ENCODE data around the gene IQCE.

IQCE gene

DNA sequence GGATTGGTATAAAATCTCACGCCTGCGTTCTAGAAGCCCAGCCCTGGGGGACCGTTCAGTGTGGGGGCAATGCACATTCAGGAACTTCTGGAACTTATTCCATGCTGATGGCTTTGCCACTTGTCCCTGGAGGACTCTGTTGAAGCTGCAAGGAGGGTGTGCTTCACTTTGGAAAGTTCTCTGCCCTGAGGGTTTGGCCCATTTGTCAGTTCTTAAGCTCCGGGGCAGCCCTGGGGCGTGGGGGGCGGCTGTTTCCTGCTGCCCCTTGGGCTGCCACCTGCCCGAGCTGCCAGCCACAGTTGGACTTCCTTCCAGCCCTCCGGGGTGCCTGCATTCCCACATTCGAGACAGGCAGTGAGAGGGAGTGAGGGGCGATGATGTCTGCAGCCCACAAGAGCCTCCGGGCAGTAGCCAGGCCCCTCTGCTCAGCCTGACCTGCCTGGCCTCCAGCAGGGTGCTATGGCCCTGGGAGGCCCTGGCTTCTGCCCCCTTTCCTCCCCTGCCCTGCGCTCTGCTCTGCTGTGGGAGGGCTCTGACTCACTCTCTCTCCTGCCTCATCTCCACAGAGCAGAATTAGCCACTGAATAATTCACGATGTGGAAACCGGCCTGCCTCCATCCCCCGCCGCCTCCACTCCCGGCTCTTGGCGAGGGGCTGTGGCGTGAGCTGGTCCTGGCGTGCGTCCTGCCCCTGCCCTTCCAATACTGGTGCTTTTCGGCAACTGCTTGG is 74.9 kb downstream of the IQCE start:
- peak in 1 of 2 donors; percentile 43 for DNase-seq (ENCODE audit: low read depth in 2 of 2)

- DNase-seq (ENCODE audit: low read depth in 2 of 2), result no peak
Measured at GRCh38 chr7:2634267-2635145, 75.7 kb downstream of the IQCE start.

GRCh38 chr7:2635148-2635668 is 76.4 kb downstream of the IQCE start:
- DNase-seq (ENCODE audit: low read depth in 2 of 2), result no peak

DNA sequence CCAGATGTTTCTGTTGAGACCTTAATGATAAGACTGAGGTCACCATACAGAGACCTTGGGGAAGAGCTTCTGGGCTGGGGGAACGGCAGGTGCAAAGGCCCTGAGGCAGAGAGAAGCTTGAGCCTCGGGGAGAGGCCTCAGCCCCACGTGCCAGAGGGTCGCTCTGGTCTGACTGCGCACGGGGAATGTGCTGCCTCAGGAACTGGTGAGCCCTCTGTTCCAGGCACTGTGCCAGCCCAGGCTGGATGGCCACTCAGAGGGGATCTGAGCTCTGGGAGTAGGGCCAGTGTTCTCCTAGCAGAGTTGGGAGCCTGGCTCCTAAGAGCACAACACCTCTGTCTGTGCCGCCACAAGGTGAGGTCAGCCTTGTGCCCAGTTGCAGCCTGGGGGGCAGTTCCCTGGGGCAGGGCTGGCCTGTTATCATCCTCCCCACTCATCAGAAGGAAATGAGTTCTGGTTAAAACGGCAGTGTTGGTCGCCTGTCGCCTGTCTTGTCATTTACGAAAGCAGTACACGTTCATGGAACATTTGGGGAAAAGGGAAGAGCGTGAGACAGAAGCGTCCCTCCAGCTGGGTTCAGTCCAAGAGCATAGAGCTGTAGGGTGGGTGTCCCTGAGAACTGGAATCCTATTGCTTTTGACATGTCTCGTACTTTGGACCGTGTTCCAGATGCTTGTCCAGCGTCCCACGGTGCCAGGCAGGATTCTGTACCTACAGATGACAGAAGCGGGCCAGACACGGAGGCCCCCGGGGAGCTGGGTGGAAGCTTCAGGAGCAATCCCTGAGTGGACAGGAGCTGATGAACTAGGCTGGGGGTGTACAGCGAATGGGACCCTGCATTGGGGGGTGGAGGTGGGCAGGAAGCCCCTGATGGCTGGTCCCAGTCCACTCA is 77.3 kb downstream of the IQCE start:
- no peak for DNase-seq (ENCODE audit: low read depth in 2 of 2)

- no peak for DNase-seq (ENCODE audit: low read depth in 2 of 2)
Measured at GRCh38 chr7:2637066-2637471, 78.3 kb downstream of the IQCE start.

GRCh38 chr7:2637505-2638223 is 78.9 kb downstream of the IQCE start:
- DNase-seq (ENCODE audit: low read depth in 2 of 2), result no peak

GRCh38 chr7:2638224-2638991 is 79.6 kb downstream of the IQCE start:
- DNase-seq (ENCODE audit: low read depth in 2 of 2), result no peak

DNA sequence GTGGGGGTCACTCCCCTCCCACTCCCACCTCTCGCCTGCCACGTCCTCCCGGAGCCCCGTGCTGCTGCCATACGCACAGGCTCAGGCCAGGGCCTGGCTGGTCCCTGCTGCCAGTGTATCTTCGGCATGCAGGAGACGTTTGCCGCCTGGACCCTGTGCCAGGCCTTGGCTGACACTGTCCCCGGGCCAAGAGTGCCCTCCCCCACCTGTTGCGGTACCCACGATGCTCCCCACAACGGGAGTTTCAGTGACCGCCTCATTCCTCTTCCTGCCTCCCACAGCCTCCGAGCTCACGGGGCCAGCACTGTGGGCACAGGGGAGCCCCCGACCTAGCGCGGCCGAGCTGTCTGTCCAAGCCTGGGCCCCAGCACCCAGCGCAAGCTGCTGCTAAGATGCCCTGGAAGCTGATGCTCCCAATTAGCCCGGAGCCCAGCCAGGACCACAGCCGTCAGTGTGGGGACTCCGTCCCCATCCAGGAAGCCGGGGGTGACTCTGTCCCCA is 80.5 kb downstream of the IQCE start:
- no peak for DNase-seq (ENCODE audit: low read depth in 2 of 2)

DNA sequence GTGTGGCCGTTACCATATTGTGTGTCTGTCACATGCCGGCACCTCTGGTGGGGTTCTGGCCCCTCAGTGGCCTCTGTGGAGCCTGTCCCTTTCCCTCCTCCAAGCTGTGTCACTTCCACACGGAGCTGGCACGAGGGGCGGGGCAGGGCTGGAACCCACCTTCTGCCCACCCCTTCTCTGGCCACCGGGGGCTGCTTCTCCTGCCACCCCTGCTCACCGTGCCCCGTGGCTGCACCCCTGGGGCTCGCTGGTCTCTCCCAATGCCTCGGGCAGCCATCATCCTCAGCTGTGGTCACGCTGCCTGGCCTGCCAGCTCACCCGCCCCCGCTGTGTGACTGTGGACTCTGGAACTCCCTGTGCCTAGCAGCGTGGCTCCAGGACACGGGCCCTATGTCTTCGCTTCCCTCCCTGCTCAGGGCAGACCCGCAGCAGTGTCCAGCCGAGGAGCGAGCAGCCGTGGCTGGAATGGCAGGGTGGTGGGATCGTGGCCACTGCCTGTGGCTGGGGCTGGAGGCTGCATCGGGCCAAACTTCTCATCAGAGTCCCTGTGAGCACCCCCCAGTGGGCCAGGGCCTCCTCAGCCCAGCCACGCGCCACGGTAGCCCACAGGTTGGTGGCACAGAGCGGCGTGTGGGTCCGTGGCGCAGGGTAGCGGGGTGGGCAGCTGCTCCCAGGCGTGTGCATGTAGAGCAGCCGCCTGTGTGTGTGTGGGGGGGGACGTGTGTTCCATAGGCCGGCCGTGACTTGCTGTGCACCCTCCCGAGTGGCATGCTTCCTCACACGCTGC is 81.1 kb downstream of the IQCE start:
- DNase-seq (ENCODE audit: low read depth in 2 of 2), result no peak

- no peak for DNase-seq (ENCODE audit: low read depth in 2 of 2)
Measured at GRCh38 chr7:2640482-2640830, 81.7 kb downstream of the IQCE start.

DNA sequence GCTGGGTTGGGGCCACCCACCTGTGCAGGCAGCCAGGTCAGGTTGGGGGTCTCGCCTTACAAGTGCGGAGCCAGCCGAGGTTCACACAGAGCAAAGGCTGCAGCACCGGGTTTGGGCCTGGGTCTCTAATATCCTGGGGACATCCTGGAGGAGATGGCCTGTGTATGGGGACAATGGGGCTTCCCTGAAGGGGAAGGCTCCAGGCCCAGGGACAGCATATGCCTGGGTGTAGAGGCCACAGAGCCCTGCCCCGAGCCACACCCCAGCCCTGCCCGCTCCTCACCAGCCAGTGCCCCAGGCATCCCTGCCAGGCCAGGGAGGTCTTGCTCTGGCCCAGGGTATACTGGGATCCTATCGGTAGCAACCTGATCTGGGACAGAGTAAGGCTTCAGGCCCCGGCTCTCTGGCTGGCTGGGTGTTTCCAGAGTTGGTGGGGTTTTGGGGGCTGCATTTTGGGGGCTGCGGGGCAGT is 82.1 kb downstream of the IQCE start:
- no peak for DNase-seq (ENCODE audit: low read depth in 2 of 2)

DNA sequence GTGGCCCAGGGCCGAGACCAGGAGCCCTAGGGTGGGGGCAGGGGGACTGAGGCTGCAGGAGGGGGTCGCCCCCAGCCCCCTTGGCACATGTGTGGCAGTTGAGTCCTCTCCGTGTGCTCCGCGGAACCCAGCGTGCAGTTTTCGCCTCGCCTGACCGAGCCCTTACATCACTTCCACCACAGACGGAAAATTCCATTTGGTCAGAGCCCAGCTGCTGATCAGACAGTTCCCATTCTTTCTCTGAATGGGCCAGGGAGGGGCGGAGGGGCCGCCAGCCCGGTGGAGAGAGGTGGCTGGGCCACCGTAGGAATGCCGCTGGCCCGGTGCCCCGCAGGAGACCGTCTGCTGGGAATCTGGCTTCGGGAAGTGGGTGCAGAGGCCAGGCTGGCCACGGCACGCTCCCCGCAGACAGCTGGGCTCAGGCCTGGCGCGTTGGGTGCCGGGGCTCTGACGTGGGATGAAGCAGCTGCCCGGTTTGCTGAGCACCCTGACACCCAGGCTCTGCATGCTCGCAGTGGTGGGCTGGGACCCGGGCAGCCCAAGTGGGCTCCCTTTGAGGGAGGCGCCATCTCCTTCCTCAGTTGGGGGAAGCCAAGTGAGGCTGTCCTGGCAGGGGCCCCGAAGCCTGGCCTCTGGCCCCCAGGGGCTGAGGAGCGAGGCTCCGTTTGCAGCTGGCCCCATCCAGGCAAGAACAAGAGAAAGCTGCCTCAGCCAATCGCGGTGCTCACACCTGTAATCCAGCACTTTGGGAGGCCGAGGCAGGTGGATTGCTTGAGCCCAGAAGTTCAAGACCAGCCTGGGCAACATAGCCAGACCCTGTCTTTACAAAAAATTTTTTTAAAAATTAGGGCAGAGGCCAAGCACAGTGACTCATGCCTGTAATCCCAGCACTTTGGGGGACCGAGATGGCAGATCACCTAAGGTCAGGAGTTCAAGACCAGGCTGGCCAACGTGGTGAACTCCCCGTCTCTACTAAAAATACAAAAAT is 82.9 kb downstream of the IQCE start:
- DNase-seq (ENCODE audit: low read depth in 2 of 2), result no peak

DNA sequence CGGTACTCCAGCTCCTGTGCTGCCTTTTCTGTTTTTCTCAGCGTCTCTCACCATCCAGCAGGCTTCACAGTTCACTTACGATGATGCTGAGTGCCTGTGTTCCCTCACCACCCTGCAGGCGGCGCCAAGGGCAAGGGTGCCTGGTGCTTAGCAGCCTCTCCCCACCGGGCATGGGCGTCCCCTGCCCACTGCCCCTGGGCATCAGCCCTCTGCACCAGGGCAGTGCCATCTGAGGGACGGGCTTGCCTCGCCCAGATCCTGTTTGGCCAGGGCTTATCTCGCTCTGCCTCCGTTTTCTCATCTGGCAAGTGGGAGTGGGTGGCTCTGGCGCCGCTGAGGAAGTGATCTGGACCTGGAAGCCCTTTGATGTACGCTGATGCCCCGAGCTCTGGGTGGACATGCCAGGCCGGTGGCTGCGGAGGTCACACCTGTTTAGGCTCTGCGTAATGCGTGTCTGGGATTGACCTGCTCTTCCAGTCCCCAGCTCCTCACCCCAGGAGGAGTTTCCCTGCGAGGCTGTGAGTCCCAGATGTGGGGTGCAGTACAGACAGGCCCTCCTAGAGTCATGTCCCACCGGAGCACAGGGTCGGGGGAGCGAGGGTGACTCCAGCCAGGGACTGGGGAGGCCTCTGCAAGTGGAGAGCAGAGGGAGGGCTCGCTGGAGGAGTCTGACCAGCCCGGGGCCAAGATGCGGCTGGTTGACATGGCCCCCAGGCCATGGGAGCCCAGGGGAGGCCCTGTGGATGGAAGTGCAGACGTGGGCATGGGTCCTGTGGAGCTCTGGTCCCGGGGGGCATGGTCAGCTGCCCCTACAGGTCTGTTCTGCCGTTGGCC is 84.8 kb downstream of the IQCE start:
- DNase-seq (ENCODE audit: low read depth in 2 of 2), result no peak

DNA sequence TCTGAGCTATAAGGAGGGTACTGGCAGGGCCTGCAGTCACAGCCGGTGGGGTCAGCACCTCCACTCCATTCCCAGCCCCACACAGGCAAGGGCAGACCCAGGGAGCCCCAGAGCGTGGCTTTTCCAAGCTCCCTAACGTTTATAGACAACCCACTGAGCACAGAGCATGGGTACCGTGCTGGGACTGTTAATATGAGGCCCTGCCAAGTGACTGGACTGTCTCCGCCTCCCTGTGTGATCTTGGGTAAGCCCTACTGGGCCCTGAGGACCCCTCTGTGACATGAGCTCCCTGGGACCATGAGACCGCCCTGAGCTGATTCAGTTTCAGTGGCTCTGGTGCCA is 85.4 kb downstream of the IQCE start:
- DNase-seq (ENCODE audit: low read depth in 2 of 2), result no peak

DNA sequence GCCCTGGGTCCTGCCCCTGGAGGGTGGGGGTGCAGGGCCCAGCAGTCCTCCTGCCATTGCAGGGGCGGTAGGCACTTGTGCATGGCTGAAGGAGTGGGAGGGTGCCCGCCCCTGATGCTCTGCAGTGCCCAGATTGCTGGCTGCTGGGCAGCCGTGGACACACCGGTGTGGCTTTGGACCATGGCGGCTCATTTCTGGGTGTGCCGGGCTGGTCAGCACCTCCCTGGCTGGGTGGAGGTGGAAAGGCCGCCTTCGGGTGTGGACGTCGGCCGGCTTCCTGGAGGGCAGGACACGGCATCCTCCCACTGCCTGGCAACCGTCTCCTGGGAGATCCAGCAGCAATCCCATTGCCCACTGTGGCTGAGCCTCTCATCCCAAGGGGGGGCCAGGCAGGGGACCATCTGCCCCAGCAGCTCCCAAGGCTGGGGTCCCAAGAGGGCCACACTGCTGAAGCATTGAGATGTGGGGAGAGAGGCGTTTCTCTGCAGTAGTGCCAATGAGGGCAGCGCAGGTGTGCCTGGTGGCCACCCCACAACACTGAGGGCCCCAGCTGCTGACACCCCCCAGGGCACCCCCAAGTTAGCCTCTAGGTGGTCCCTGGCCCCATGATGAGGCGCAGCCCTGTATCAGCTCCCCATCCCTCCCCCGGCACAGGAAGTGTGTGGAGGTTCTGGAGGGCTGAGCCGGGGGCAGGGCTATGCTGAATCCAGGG is 85.9 kb downstream of the IQCE start:
- DNase-seq (ENCODE audit: low read depth in 2 of 2), result no peak

DNA sequence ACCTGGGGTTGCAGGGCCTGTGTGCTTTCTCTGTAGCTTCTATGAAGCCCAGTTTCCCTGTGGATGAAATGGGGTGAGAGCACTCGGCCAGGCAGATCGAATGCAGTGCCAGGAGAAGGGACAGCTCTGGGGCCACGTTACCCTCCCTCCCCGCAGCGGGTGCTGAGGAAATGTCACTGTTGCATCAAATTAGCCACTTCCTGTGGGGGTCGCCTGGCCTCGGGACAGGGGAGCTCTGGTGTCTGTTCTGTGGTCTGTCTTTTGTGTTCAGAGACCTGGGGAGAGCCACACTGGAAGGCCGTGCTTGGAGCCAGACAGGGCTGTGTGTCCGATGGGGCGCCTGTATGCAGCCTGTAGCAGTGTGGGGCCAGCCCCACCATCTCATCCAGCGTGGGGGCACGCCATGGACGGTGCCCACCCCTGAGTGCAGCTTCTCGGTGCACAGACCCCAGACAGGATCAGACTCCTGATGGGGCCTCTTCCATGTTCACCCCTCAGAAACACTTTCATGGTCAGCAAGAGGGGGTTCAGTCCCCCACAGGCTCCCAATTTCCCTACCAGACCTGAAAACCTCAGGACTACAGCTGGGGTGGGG is 86.6 kb downstream of the IQCE start:
- DNase-seq (ENCODE audit: low read depth in 2 of 2), result peak in 1 of 2 donors; percentile 50

Measured in stimulated activated CD8-positive, alpha-beta memory T cell treated with anti-CD3 and anti-CD28 coated beads, Interleukin-15, amount 100 ng/mL, for 48 hours (primary cell).